HG03135 (cell line): ENCODE measurements around the gene FBLIM1.

ENCODE experiments used
- ATAC-seq: cut with Tn5 transposase; IDR thresholded peaks from one replicate; pipeline ENCODE4 v1.9.1; 2021; ENCODE audit warnings: mild to moderate bottlenecking, moderate library complexity; ENCODE audit not compliant: unreplicated experiment

Gene FBLIM1

GRCh38 chr1:15758343-15758931, at the start of gene FBLIM1:
Gene FBLIM1, plus strand, starts transcription at chr1:15758795. Its CDS starts 6,189 bp downstream, at chr1:15764984.
- ATAC-seq, result no peak

- no peak for ATAC-seq
Observed at GRCh38 chr1:15709226-15709625, 49.4 kb upstream of the FBLIM1 start.

GRCh38 chr1:15712168-15712567, 46.4 kb upstream of the FBLIM1 start:
- no peak for ATAC-seq

GRCh38 chr1:15714406-15715136, 44.0 kb upstream of the FBLIM1 start:
- ATAC-seq, result no peak

GRCh38 chr1:15717418-15718125, 41.0 kb upstream of the FBLIM1 start:
- ATAC-seq, result no peak

GRCh38 chr1:15718199-15718601, 40.4 kb upstream of the FBLIM1 start:
- ATAC-seq, result no peak

GRCh38 chr1:15719381-15720120, 39.0 kb upstream of the FBLIM1 start:
- ATAC-seq, result no peak

- no peak for ATAC-seq
Observed at GRCh38 chr1:15720861-15721260, 37.7 kb upstream of the FBLIM1 start.

GRCh38 chr1:15722411-15722810, 36.2 kb upstream of the FBLIM1 start:
- no peak for ATAC-seq

GRCh38 chr1:15722836-15723532, 35.6 kb upstream of the FBLIM1 start:
- ATAC-seq, result no peak

GRCh38 chr1:15723631-15724246, 34.9 kb upstream of the FBLIM1 start:
- no peak for ATAC-seq

GRCh38 chr1:15724949-15725880, 33.4 kb upstream of the FBLIM1 start:
- no peak for ATAC-seq

- ATAC-seq, result no peak
Observed at GRCh38 chr1:15726508-15726907, 32.1 kb upstream of the FBLIM1 start.

GRCh38 chr1:15727021-15727420, 31.6 kb upstream of the FBLIM1 start:
- no peak for ATAC-seq

GRCh38 chr1:15727424-15727823, 31.2 kb upstream of the FBLIM1 start:
- ATAC-seq, result no peak

GRCh38 chr1:15727866-15728534, 30.6 kb upstream of the FBLIM1 start:
- ATAC-seq, result no peak

GRCh38 chr1:15728937-15729657, 29.5 kb upstream of the FBLIM1 start:
- no peak for ATAC-seq

- ATAC-seq, result no peak
Observed at GRCh38 chr1:15730423-15730822, 28.2 kb upstream of the FBLIM1 start.
